ENCODE results near the gene FRMD4A.

GRCh38 chr10:14172336-14172950 is 158.3 kb downstream of the FRMD4A start:
- no peak for TF ChIP-seq TAF1 (IDR thresholded peaks at IDR 0.05; ENCODE audit: low read depth)
- no peak for TF ChIP-seq RAD21 (IDR thresholded peaks at IDR 0.05; ENCODE audit: low read depth)
- TF ChIP-seq EP300 (IDR thresholded peaks at IDR 0.05; ENCODE audit: borderline replicate concordance): no peak
- no peak for TF ChIP-seq CEBPB (IDR thresholded peaks at IDR 0.05)
- TF ChIP-seq TCF12 (IDR thresholded peaks at IDR 0.05; ENCODE audit: low read depth): no peak
- TF ChIP-seq YY1 (IDR thresholded peaks at IDR 0.05; ENCODE audit: low read depth): no peak
- no peak for TF ChIP-seq EGR1 (IDR thresholded peaks at IDR 0.05)
- no peak for TF ChIP-seq USF1 (IDR thresholded peaks at IDR 0.05)
- no peak for TF ChIP-seq FOXM1 (IDR thresholded peaks at IDR 0.05; ENCODE audit: borderline replicate concordance, low read depth)
- TF ChIP-seq ZBTB7A (IDR thresholded peaks at IDR 0.05; ENCODE audit: low read depth): no peak
- no peak for TF ChIP-seq REST (IDR thresholded peaks at IDR 0.05; ENCODE audit: low read depth)
- no peak for TF ChIP-seq CREB1 (IDR thresholded peaks at IDR 0.05; ENCODE audit: low read depth)
- no peak for TF ChIP-seq NFIC (IDR thresholded peaks at IDR 0.05)

Data from Ishikawa (cell line).